H1 (cell line): ENCODE data around the gene ZNF69. TPM values are rescaled to one million over a fixed set of nuclear protein-coding genes. Genes with fewer than 3 reads are reported as not detected.

Experiments
- CTCF ChIA-PET: fragments of 300-600 bp; sonication (Branson Sonifier 250); formaldehyde crosslinking; loops from one replicate; lab custom pipeline; 2021; ENCODE audit not compliant: partially characterized antibody; lab: Charles Lee
- POLR2A ChIA-PET: fragments of 300-600 bp; sonication (Branson Sonifier 250); formaldehyde crosslinking; loops from one replicate; lab custom pipeline; 2021; ENCODE audit warnings: inconsistent platforms; ENCODE audit not compliant: partially characterized antibody; lab: Charles Lee
- DNase-seq, 2 experiments: peaks; one replicate each; pipeline versions ENCODE4 v3.0.0 to v3.0.0-alpha.2; 2010 to 2022; ENCODE audit warnings: low spot score in 2 of 2, low read depth in 1 of 2, mixed read lengths in 1 of 2
- FAIRE-seq: peaks from 2 replicates; lab custom pipeline; 2011; peaks lifted over from hg19 to GRCh38; lab: Jason Lieb, UNC
- H2AFZ ChIP-seq: 2 replicates; pipeline ENCODE4 v1.8.1; 2012; ENCODE audit warnings: low read length, inconsistent platforms
- H2AK5ac ChIP-seq: 2 replicates; pipeline ENCODE4 v1.6.1; 2013; ENCODE audit warnings: low read depth, low read length
- H2BK120ac ChIP-seq: replicated peaks from 2 replicates; pipeline ENCODE3; 2013; ENCODE audit warnings: low read depth, low read length, inconsistent platforms
- H2BK12ac ChIP-seq: 2 replicates; pipeline ENCODE4 v1.6.1; 2013; ENCODE audit warnings: low read depth, low read length
- H2BK15ac ChIP-seq: 2 replicates; pipeline ENCODE4 v1.6.1; 2013; ENCODE audit warnings: low read length
- H2BK20ac ChIP-seq: 2 replicates; pipeline ENCODE4 v1.6.1; 2013; ENCODE audit warnings: low read length
- H2BK5ac ChIP-seq: 2 replicates; pipeline ENCODE4 v1.6.1; 2013; ENCODE audit warnings: low read depth, low read length
- H3K14ac ChIP-seq: 2 replicates; pipeline ENCODE4 v1.6.1; 2013; ENCODE audit warnings: inconsistent platforms; ENCODE audit not compliant: insufficient read length
- H3K18ac ChIP-seq: 2 replicates; pipeline ENCODE4 v1.6.1; 2013; ENCODE audit warnings: low read length; ENCODE audit errors: extremely low read depth
- H3K23ac ChIP-seq: 2 replicates; pipeline ENCODE4 v1.6.1; 2013; ENCODE audit warnings: inconsistent platforms; ENCODE audit not compliant: insufficient read length
- H3K23me2 ChIP-seq: 2 replicates; pipeline ENCODE4 v1.6.1; 2013; ENCODE audit warnings: low read depth, low read length
- H3K27ac ChIP-seq: 2 replicates; pipeline ENCODE4 v1.6.1; 2011; ENCODE audit warnings: low read depth, low read length, inconsistent platforms
- H3K27me3 ChIP-seq, 4 experiments: replicated peaks in 1 of 4; 1 replicate in 1 of 4; 2 replicates in 3 of 4; pipeline versions ENCODE4 v1.6.1 to v1.8.1; 2011 to 2013; ENCODE audit warnings: low read length in 3 of 4, mild to moderate bottlenecking in 3 of 4, inconsistent platforms in 2 of 4, mixed read lengths in 2 of 4, moderate library complexity in 1 of 4; ENCODE audit not compliant: control insufficient read depth in 3 of 4, insufficient read depth in 3 of 4; ENCODE audit errors: extremely low read depth in 1 of 4
- H3K36me3 ChIP-seq, 4 experiments: 2 replicates each; pipeline versions ENCODE4 v1.6.1 to v1.8.1; 2011 to 2013; ENCODE audit warnings: mild to moderate bottlenecking in 4 of 4, low read length in 3 of 4, moderate library complexity in 2 of 4, control low read depth in 1 of 4, inconsistent platforms in 1 of 4; ENCODE audit not compliant: insufficient read depth in 4 of 4, control insufficient read depth in 2 of 4
- H3K4ac ChIP-seq: replicated peaks from 2 replicates; pipeline ENCODE3; 2013; ENCODE audit warnings: low read length, low read depth, mixed read lengths, inconsistent platforms; ENCODE audit not compliant: insufficient read length
- H3K4me1 ChIP-seq, 4 experiments: replicated peaks in 1 of 4; 1 replicate in 1 of 4; 2 replicates in 3 of 4; pipeline versions ENCODE4 v1.6.1 to v1.8.1; 2011 to 2013; ENCODE audit warnings: low read length in 3 of 4, inconsistent platforms in 2 of 4, mixed read lengths in 1 of 4; ENCODE audit not compliant: insufficient read depth in 4 of 4, control insufficient read depth in 3 of 4
- H3K4me2 ChIP-seq, 2 experiments: 2 replicates each; pipeline versions ENCODE4 v1.6.1 to v1.8.1; 2011 to 2013; ENCODE audit warnings: low read depth in 2 of 2, low read length in 2 of 2, control low read depth in 1 of 2, inconsistent platforms in 1 of 2, mild to moderate bottlenecking in 1 of 2; ENCODE audit not compliant: insufficient read depth in 1 of 2
- H3K4me3 ChIP-seq, 4 experiments: fragments of 200-600, 300-600 bp in 1 of 4; sonication (generic), shearing (Covaris generic), sonication (Bioruptor Twin) in 1 of 4; 2 replicates each; pipeline versions ENCODE4 v1.5.1 to v1.8.1; 2011 to 2016; ENCODE audit warnings: low read length in 4 of 4, low read depth in 3 of 4, control low read depth in 2 of 4, inconsistent platforms in 2 of 4, mild to moderate bottlenecking in 2 of 4, mixed read lengths in 1 of 4, moderate library complexity in 1 of 4; ENCODE audit not compliant: insufficient read depth in 2 of 4; ENCODE audit errors: extremely low read depth in 1 of 4
- H3K56ac ChIP-seq: replicated peaks from 2 replicates; pipeline ENCODE3; 2013; ENCODE audit warnings: low read depth, mild to moderate bottlenecking, mixed read lengths, low read length, inconsistent platforms; ENCODE audit not compliant: insufficient read length
- H3K79me1 ChIP-seq: 2 replicates; pipeline ENCODE4 v1.6.1; 2013; ENCODE audit warnings: low read depth, low read length, control low read depth
- H3K79me2 ChIP-seq, 2 experiments: 2 replicates each; pipeline versions ENCODE4 v1.6.1 to v1.8.1; 2012 to 2013; ENCODE audit warnings: low read length in 2 of 2, mild to moderate bottlenecking in 2 of 2, inconsistent platforms in 1 of 2; ENCODE audit not compliant: insufficient read depth in 2 of 2, control insufficient read depth in 1 of 2
- H3K9ac ChIP-seq, 4 experiments: replicated peaks in 1 of 4; 1 replicate in 1 of 4; 2 replicates in 3 of 4; pipeline versions ENCODE4 v1.6.1 to v1.8.1; 2011 to 2013; ENCODE audit warnings: low read depth in 3 of 4, low read length in 3 of 4, control low read depth in 2 of 4, mild to moderate bottlenecking in 2 of 4, moderate library complexity in 2 of 4, inconsistent platforms in 1 of 4; ENCODE audit errors: extremely low read depth in 1 of 4
- H3K9me3 ChIP-seq, 2 experiments: 2 replicates each; pipeline versions ENCODE4 v1.6.1 to v1.8.1; 2012 to 2013; ENCODE audit warnings: mild to moderate bottlenecking in 2 of 2, moderate library complexity in 2 of 2, control low read depth in 1 of 2, inconsistent platforms in 1 of 2, low read depth in 1 of 2, low read length in 1 of 2, mixed read lengths in 1 of 2; ENCODE audit not compliant: insufficient read depth in 2 of 2
- H4K20me1 ChIP-seq, 2 experiments: replicated peaks in 1 of 2; 2 replicates each; pipeline versions ENCODE3 to v1.8.1; 2011 to 2013; ENCODE audit warnings: inconsistent platforms in 2 of 2, low read length in 2 of 2, mild to moderate bottlenecking in 1 of 2; ENCODE audit not compliant: insufficient read depth in 2 of 2, control insufficient read depth in 1 of 2
- H4K5ac ChIP-seq: 2 replicates; pipeline ENCODE4 v1.6.1; 2013; ENCODE audit warnings: low read length, low read depth, mixed read lengths, inconsistent platforms; ENCODE audit not compliant: insufficient read length
- H4K8ac ChIP-seq: 2 replicates; pipeline ENCODE4 v1.8.0; 2013; ENCODE audit warnings: mild to moderate bottlenecking, moderate library complexity, low read length, inconsistent platforms; ENCODE audit not compliant: insufficient read depth; ENCODE audit errors: extremely low read depth
- H4K91ac ChIP-seq: replicated peaks from 2 replicates; pipeline ENCODE3; 2013; ENCODE audit warnings: low read length, mixed read lengths, inconsistent platforms; ENCODE audit not compliant: insufficient read length
- ATF2 ChIP-seq: IDR thresholded peaks from 2 replicates; pipeline ENCODE4 v1.6.1; 2012; ENCODE audit warnings: low read length, inconsistent platforms
- CEBPB ChIP-seq: IDR thresholded peaks from 2 replicates; pipeline ENCODE4 v1.6.1; 2012; ENCODE audit warnings: low read depth, low read length
- CHD1 ChIP-seq: IDR thresholded peaks from 2 replicates; pipeline ENCODE4 v1.6.1; 2012; ENCODE audit warnings: low read depth, low read length, improper control_type of control experiment
- CTCF ChIP-seq, 3 experiments: IDR thresholded peaks; 1 replicate in 2 of 3; 2 replicates in 1 of 3; pipeline versions ENCODE4 v1.5.1 to v1.6.1; 2011; ENCODE audit warnings: low read length in 3 of 3, mild to moderate bottlenecking in 3 of 3, inconsistent platforms in 2 of 3, low read depth in 1 of 3, moderate library complexity in 1 of 3; ENCODE audit not compliant: insufficient read depth in 1 of 3; ENCODE audit errors: control extremely low read depth in 1 of 3
- KDM5A ChIP-seq: fragments of 200-600 bp; IDR thresholded peaks from 2 replicates; pipeline ENCODE4 v1.7.1; 2012; ENCODE audit warnings: mild to moderate bottlenecking, low read length, inconsistent platforms, mixed read lengths
- RNF2 ChIP-seq: fragments of 200-900, 300-1000 bp; sonication (generic); IDR thresholded peaks from 2 replicates; pipeline ENCODE4 v1.7.1; 2016; ENCODE audit warnings: borderline replicate concordance, low read depth, mild to moderate bottlenecking, antibody characterized with exemption, low read length; ENCODE audit not compliant: poor library complexity, severe bottlenecking; ENCODE audit errors: missing control alignments
- SIRT6 ChIP-seq: IDR thresholded peaks from one replicate; pipeline ENCODE4 v1.7.1; 2012; ENCODE audit warnings: low read length, inconsistent platforms
- USF2 ChIP-seq: IDR thresholded peaks from 2 replicates; pipeline ENCODE4 v1.6.1; 2011; ENCODE audit warnings: low read length, improper control_type of control experiment
- WGBS, 2 experiments: shearing (Covaris generic) in 1 of 2; methylation state at CpG; one replicate each; pipeline versions ENCODE4 v1.1.6 to v1.1.7; 2013 to 2015; ENCODE audit warnings: low lambda C conversion rate in 2 of 2, mixed read lengths in 2 of 2, inconsistent platforms in 1 of 2, low coverage in 1 of 2, missing lambda C conversion rate in 1 of 2; ENCODE audit not compliant: insufficient replicate concordance in 2 of 2, insufficient coverage in 1 of 2, insufficient read length in 1 of 2; ENCODE audit errors: extremely low coverage in 1 of 2, missing lambda C conversion rate in 1 of 2; 5-methylcytosine and 5-hydroxymethylcytosine counted together
- polyA plus RNA-seq, 7 experiments: library from polyadenylated mRNA; depleted of rRNA in 3 of 7; stranded (reverse) in 5 of 7; unstranded in 2 of 7; fragments of >200 nt in 5 of 7; fragments of 200-250 nt in 2 of 7; gene quantifications; 1 replicate in 5 of 7; 2 replicates in 1 of 7; 4 replicates in 1 of 7; pipeline versions ENCODE4 v1.2.1 to v1.2.3, GENCODE V29; 2011 to 2013; ENCODE audit warnings: missing spikeins in 2 of 7, mixed read lengths in 2 of 7
- total RNA-seq: library from RNA; stranded (reverse); fragmentation: NEBNext Ultra II Directional; extraction: Animal tissue kit (Norgen Biotek cat#: 25700); gene quantifications from 2 replicates; pipeline ENCODE4 v1.2.1, GENCODE V29; 2021

ZNF69 gene
- total and polyA plus RNA-seq, 2 of the 8 experiments (the other 6 are each of a cell fraction or from before 2014, with no cell fraction given) = 5.6 to 22.8 TPM

GRCh38 chr19:11880598-11880997 is 7.0 kb upstream of the ZNF69 start:
- H3K18ac ChIP-seq = no peak overlapping the region
- no peaks in the 10 kb centered on the region for H4K20me1 ChIP-seq
- POLR2A ChIA-PET = interaction anchor here (0.6 to 11.6 kb wide), 8 partner anchors 44 to 1223 kb away, joined by 3 to 65 read pairs (median 5); partner anchors contain the start of genes ZNF20, ZNF700, ZNF763 and ZNF878
- 0 out of 2 replicates have a peak, but pooled peaks cover 1% of the 10 kb centered on the region for H3K23me2 ChIP-seq
- H2BK12ac ChIP-seq = no peak overlapping the region
- no peak overlapping the region for H3K4ac ChIP-seq
- no peaks in the 10 kb centered on the region; a peak in 2 of 7 replicates for H3K27me3 ChIP-seq
- H3K4me1 ChIP-seq = no peaks in the 10 kb centered on the region
- no peak overlapping the region for H2AFZ ChIP-seq
- H3K14ac ChIP-seq = no peak overlapping the region
- H3K56ac ChIP-seq = no peak overlapping the region
- no peaks in the 10 kb centered on the region for H3K79me2 ChIP-seq
- no peak overlapping the region for H2BK120ac ChIP-seq
- H4K91ac ChIP-seq = no peak overlapping the region
- H4K8ac ChIP-seq = no peak overlapping the region
- FAIRE-seq (no peak), DNase-seq (no peak)
- no peak overlapping the region for H3K9ac ChIP-seq
- no peaks in the 10 kb centered on the region for H3K79me1 ChIP-seq
- no peak overlapping the region for H2BK15ac ChIP-seq
- no peak overlapping the region for H2BK5ac ChIP-seq
- no peak overlapping the region for H2BK20ac ChIP-seq
- no peak overlapping the region for H3K27ac ChIP-seq
- no peak overlapping the region for H4K5ac ChIP-seq
- H3K4me2 ChIP-seq = peak overlapping the region; percentile 3 to 23; a peak in 1 of 4 replicates
- WGBS, 2 experiments = 86% methylated on average over 12 of the region's 12 CpGs; no CpG with 5 or more reads in 1 of the 2 experiments
- CTCF ChIA-PET = interaction anchor here (0.7 to 12.8 kb wide), 30 partner anchors 9 to 306 kb away, joined by 3 to 169 read pairs (median 5); partner anchors contain the start of genes ZNF20, ZNF440, ZNF491 and ZNF700
- no peak overlapping the region for H3K23ac ChIP-seq
- H2AK5ac ChIP-seq = no peak overlapping the region
- H3K36me3 ChIP-seq = no peaks in the 10 kb centered on the region
- no peak overlapping the region for H3K4me3 ChIP-seq
- H3K9me3 ChIP-seq = peaks cover 0 to 3% of the 10 kb centered on the region in 2 experiments; a peak in 2 of 4 replicates
- no peak for TF ChIP-seq RNF2
- no peak for TF ChIP-seq ATF2
- TF ChIP-seq CEBPB = no peak
- TF ChIP-seq CTCF (IDR thresholded peaks at IDR 0.05; ENCODE audit: control extremely low read depth in 1 of 3, insufficient read depth in 1 of 3, low read depth in 1 of 3, low read length in 3 of 3) = no peak
- no peak for TF ChIP-seq CHD1
- TF ChIP-seq KDM5A = no peak
- no peak for TF ChIP-seq USF2
- TF ChIP-seq SIRT6 = no peak
